GM18858 (cell line): ENCODE data around the gene TNNT3.

Experiments used
- ATAC-seq: cut with Tn5 transposase; IDR thresholded peaks from one replicate; pipeline ENCODE4 v1.9.1; 2021; ENCODE audit not compliant: unreplicated experiment

Gene TNNT3

DNA sequence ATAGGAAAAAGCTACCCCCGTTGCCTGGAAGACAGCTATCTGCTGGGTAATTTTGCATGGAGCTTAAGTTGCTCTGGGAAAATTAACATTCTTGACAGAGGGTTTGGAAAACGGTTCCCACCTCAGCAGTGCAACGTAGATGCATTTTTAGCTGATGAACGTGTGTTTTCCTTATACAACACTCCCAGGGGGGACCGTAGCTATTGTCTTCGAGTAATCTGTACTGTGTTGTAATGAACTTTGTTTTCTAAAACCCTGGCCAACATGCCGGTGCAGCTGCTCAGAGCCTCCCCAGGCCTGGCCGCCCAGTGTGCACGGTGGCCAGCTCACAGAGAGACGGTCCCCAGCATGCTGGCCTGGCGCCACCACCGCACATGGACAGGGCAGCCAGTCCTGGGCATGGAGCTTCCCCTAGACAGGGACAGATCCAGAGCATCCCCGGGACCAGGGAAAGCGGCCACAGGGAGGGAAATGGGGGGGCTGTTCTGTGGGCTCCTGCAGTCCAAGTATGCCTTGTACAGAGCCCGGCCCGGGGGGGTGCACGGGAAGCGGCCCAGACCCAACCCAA, 2.2 kb downstream of the TNNT3 start:
- ATAC-seq, result no peak

DNA sequence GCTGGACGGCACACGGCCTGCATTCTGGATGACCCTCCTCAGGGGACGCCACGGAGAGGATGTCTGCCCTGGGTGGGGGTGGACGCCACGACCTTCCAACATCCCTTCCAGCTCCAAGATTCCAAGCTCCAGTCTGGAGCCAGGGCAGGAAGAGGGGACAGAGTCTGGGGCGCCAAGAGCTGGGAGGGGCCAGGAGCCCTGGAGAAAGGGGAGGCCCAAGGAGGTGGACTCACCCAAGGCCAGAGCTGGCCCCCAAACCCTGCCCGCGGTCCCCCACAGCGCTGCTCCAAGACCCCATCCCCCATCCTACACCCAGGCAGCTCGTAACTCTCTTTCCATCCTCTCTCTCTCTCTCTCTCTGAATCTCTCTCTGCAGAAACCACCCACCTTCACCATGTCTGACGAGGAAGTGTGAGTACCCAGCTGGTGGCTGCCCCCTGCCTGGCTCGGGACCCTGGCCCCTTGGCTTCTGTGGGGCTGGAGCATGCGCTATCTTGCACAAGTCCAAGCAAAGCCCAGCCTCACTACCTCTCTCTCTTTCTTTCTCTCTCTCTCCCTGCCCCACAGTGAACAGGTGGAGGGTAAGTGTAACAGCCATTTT, 3.1 kb downstream of the TNNT3 start:
- no peak for ATAC-seq

DNA sequence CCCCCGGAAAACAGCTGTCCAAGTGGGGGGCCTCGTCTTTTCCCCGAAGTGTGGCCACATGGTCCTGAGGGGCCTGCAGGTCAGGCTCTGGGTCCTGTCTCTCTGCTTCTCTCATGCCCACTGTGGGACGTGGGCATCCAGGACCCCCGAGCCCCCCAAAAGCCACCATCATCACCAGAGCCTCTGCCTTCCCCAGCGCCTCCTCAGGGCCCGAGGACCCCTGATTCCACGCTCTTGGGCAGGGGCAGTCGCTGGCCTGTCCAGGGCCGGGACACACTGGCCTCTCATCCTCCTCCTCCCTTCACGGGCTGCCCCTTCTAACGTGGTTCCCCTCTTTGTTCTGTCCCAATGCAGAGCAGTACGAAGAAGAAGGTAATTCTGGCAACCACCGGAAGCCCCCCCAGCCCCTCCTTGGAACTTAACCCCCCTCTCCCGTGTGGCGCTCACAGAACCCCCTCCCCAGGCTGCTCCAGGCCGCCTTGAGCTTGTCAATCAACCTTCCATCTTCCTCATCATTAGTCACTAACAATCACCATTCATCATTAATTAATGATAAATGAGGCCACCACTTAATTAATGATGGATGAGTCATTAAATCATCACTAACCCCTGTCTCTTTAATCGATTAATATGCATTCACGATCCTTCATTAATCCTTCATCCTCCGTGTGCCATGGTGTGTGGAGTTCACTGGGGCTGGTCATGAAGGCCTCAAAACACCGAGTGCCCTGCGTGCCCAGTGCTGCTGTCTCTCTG, 3.9 kb downstream of the TNNT3 start:
- no peak for ATAC-seq

DNA sequence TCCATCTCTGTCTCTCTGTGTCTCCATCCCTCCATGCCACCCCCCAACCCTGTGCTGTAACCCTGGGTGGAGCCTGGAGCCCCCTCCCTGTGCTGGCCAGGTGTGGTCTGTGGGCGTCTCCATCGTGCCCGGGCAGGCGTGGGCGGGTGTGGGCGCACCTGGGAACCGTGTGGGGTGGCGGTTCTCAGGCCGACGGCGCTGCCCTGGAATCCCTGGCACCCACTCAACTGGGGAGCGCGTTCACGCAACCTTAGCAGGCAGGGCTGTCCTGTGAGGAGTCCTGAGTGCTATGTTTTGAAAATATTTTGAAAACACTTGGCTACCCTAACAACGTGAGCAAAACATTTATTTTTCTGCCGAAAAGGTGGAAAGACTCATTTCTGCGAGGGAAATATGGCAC, 4.7 kb downstream of the TNNT3 start:
- ATAC-seq, result no peak

DNA sequence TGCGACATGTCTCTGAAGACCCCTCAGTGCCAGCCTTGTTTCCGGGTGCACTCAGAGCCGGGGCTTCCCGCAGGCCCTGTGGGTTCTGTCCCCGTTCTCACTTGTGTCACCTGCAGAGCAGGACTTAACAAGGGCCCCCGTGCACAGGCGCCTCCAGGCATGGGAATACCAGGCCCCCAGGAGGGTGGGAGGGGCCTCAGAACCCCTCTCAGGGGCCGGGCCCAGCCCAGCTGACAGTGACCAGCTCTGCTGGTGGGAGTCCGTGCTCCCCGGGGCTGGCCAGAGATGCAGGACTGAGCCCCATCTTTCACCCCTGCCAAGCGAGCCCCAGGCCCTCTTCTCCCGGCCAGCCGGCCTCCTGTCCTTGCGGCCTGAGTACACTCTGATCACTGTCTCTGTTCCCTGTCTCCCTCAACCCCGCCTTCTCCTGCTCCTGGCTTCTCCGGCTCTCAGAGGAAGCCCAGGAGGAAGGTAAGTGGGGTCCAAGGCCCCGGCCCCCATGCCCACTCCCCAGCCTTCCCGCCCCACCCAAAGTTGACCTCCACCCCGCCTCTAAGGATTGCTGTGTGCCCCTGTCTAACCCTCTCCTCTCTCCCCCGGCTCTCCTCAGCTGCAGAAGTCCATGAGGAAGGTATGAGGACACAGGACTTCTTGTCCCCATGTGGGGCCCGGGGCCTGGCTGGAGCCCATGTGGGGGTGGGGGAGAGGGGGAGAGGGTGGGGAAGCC, 5.3 kb downstream of the TNNT3 start:
- no peak for ATAC-seq

DNA sequence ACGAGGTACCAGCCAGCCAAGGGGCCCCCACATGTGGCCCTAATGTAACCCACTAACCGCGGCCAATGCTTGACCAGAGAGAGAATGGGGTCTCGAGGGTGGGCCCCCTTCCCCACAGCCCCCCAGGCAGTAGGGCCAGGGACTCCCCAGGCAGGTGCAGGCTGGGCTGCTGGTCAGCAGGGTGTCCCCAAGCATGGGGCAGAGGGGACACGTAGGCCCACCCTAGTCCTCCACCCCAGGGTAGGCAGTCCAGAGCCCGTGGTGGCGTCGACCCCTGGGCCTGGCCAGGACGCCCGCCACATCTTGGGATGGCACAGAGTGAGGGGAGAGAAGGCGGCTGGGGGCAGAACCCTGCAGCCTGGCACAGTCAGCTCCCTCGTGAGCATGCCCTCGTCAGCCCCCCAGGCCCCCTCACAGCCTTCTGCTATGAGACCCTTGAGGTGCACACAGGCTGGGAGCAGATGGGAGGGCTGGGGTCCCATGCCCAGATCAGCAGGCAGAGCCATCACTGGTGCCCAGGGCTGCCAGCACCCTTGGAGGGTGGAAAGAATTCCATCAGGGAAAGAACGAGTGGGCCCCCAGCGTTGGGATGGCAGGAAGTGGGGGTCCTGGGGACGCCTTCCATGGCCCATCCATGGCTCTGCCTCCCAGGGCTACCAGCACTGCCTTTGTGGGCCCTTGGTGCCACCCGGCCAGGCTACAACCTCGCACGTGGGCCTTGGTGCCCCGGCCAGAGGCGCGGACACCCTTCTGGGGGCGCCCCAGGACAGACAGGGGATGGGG, 6.1 kb downstream of the TNNT3 start:
- ATAC-seq, result no peak

DNA sequence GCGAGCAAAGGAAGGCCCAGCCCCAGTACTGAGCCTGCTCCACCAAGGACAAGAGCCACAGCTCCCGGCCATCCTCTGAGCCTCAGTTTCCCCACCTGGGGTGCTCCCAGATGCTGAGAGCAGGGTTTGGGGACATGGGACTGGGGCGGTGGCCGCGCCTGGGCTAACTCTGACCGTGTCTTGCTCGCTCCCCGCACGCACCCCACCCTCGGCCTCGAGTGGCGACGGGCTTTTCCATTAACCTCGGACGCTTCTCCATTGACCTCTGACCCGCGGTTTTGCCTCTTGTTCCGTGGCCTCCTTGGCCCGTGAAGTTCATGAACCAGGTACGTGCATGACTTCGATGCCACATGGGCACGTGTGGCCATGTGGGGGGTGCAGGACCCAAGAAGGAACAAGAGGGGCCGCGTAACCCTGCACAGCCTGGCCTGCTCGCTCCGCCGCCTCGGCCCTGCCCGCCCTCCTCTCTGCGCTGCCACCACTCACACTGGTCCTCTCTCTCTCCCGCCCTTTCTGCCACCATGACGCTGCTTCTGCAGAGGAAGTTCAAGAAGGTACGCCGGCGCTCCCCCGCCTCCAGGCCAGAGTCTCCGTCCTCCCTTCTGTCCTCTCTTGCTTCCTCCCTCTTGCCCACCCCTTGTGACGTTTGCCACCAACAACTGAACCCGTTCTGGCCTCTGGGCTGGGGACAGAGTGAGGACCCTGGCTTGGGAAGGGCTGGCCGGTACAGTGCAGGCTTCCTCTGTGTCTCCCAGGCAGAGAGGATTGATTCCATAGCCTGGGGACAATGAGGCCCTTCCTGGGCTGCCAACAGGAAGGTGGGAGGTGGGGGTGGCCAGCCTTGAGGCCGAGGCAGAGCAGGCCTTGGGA, 6.9 kb downstream of the TNNT3 start:
- ATAC-seq, result no peak

DNA sequence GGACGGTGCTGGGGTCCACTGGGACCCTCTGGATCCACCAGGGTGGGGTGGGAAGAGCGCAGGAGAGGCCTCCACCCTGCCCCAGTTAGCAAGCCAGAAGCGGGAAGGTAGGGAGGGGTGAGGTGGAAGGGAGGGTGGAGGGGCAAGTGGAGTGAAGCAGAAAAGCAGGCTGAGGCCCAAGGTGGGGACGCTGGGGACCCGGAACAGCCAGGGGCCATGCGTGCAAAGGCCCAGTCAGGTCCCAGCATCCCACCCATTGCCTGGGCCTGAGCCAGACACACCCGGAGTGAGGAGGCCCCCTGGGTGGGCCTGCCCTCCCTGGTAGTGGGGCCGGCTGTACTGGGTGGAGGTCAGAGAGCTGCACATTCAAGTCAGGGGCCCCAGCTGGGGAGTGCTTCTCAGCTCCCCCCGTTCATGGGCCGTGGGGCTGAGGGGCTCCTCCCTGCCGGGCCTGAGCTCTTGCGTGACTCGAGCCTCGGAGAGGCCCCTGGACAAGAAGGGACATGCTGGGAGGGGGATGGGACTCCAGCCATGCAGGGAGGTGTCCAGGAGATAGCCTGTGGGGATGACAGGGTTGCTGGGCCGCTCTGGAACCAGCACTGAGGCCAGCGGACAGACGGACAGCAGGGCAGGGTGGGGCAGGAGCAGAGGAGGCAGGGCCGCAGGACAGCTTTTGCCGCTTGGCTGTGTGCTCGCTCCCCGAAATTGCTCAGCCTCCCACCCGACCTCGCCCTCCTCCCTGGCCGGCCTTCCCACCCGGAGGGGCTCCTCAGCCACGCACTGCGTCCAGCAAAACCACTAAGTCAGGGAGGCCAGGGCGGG, 7.7 kb downstream of the TNNT3 start:
- ATAC-seq, result no peak

DNA sequence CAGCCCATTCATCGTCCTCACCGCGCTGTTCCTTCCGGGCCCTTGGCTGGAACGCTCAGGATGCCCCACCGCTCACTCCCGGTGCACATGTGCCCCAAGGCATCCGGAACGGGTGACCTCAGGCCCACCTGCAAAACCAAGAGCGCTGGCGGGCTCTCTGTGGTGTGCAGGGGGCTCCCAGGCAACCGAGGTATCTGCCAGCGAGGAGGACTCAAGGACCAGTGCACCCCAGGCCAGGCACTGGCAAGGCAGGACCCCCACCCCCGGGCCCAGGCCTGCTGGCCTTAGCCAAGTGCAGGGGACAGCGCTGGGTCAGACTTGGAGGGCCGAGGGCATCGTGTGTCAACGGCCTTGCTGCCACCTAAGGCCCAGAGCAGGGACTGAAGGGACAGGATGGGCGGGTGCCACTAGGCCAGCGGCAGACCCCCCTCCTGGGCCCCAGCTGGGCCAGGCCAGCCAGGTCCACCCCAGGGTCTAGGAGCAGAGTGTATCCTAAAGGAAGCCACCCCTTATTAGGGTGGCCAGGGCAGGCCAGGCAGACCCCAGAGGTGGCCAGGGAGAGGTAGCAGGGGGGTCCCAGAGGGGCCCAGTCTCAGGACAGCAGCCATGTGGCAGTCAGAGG, 8.5 kb downstream of the TNNT3 start:
- ATAC-seq, result no peak

DNA sequence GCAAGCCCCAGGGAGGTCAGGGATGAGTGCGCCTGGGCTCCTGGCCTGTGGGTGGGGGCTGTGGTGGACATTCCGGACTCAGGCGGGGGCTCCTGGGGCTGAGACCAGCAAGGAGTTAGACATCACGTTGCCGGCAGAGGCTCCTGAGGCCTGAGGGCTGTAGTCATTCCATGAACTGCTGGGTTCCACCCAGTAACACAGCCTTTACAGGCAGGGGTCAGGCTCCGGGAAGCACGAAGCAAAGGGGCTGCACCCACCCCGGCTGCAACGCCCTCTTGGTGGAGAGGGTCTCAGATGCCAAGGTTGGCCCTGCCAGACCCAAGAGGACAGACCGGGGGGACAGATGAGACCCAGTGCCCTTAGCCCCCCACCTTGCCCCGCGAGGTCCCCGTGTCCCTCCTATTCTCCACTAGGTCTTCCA, 9.0 kb downstream of the TNNT3 start:
- ATAC-seq, result no peak

DNA sequence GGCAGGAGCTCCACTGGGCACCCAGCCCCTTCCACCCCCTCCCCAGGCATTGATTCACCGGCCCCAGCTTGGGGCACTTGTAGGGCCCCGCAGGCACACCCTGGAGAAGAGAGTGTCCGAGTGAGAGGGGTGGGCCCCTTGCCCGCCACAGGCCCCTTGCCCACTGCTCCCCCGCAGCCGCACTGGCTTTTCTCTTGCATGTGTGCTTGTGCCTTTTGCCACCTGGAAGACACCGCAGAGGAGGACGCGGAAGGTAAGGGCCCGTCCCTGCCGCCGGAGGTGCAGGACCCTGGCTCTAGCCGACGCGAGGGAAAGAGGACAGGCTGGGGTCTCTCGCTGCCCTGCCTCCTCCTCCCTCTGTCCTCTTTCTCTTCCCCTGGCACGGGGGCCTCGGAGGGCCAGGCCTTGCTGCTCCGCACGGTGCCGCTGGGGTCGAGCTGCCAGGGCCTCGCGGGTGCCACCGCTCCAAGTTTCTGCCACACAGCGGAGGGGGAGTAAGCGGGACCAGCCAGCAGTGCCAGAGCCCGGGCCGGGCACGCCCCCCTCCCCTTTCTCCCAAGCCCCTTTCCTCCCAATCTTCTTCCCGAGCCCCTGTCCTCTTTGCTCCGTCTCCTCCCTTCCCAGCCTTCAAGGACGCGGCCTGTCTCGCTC, 9.5 kb downstream of the TNNT3 start:
- ATAC-seq, result no peak

DNA sequence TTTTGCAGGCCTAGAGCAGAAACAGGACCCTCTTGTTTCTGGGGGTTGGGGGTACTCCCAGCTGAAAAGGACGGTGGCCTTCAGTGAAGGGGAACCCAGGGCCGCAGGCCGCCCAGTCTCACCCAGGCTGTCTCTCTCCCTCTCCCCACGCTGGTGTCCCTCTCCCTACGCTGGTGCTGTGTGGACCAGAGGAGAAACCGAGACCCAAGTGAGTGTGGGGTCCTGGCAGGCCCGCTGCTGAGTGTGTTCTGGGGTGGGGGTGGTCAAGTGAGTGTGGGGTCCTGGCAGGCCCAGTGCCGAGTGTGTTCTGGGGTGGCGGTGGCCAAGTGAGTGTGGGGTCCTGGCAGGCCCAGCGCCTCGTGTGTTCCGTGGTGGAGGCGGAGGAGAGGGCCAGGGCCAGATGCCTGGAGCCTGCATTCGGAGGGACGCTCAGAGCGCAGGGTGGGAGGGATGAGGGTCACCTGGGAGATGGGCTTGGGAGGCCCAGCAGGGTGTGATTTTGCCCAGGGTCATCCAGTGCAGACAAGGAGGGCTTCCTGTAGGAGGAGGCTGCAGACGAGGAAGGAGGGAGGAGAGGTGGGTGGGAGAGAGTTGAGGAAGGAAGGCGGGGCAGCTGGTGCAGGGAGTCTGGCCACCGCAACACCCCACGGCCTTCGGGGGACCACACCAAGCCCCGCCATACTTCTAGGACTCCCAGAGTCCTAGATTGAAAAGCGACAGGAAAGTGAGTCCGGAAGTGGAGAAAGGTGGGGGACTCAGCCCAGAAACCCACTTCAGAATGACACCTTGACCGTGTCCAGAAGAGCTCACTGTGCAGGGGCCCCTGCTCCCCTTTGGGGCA, 10.3 kb downstream of the TNNT3 start:
- no peak for ATAC-seq

DNA sequence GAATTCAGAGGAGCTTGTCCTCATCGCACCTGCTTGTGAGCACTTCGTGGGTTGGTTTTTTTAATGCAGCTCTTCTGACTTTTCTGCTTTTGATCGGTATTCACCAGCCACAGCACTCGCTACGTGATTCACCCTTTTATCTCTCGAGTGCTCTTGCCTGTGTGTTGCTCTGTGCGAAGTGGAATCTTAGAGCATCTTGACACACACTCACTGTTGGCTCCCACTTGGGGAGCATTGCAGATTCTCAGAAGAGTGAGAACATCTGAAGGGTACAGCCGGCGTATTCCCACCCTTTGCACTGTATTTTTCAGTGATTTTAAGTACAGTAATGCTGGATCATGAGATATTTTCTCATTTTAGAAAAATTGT, 10.9 kb downstream of the TNNT3 start:
- no peak for ATAC-seq

DNA sequence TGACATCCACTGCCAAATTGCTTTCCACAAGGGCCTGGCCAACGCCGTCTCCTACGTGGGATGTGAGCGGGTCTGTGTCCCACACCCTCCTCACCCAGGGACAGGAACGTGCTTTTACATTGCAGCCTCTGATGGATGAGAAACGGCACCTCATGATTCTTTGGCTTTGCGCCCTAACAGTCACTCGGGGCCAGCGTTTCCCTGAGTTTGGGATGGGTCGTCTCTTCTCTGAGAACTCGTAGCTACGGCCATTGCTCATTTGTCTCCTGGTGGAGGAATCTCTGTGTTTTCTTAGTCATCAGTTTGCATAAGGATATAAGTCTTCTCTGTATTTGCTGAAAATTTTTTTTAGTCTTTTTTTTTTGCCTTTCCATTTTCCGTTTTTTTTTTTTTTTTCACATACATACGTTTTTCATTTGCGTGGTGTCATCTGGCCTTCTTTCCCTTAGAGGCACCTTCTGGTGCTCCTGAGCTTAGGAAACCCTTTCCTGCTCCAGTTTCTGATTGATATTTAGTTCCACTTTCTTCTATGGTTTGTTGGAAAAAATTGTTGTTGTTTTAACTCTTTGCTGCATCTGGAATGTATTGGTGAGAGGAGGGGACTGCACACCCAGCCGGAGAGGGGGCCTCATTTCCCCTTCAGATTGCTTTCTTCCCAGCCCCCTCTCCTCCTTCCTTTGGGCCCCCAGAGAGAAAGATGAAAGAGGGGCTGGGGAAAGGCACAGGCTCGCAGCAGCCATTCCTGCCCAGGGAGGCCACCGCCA, 12.0 kb downstream of the TNNT3 start:
- no peak for ATAC-seq

DNA sequence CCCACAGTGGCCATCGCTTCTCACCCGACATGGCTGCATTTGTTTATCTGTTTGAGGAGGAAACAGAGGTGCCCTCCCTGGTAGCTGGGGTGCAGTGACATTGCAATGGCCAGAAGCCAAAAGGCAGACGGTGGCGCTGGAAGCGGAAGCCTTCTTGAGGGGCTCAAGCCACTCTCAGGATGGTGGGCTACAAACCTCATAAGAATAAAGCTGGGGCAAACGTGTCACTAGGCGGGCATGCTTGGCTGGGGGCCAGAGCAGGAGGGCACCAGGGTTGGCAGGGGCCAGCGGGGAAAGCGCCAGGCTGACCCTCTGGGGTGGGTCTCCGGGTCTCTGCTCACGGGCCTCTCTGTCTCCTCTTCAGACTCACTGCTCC, 12.6 kb downstream of the TNNT3 start:
- ATAC-seq, result no peak

DNA sequence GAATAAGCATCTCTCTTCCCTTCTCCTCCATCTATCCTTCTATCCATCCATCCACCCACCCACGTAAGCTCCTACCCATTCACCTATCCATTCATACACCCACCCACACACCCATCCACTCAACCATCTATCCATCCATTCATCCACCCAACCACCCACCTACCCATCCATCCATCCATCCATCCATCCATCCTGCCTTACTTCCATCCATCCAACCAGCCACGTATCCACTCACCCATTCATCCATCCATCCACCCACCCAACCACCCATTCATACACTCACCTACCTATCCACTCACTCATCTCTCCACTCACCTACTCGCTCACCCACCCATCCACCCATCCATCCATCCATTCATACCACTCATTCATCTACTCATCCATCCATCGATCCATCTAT, 13.2 kb downstream of the TNNT3 start:
- no peak for ATAC-seq
